ENCODE measurements around the gene TPK1. TPM values are rescaled to one million over a fixed set of nuclear protein-coding genes. Genes with fewer than 3 reads are reported as not detected.
A peak's percentile ranks its signal among the peaks of the same experiment; 100 is the strongest.

TPK1 gene
- 7.6 TPM for total RNA-seq
- long read RNA-seq, transcript TPK1-201 (9 exons, 2,439 nt): major isoform, 5 of 8 reads
- long read RNA-seq, partial matches to known transcripts: 0 of 8 reads
- long read RNA-seq, other reads (novel, unspliced or antisense): 2 of 8 reads

DNA sequence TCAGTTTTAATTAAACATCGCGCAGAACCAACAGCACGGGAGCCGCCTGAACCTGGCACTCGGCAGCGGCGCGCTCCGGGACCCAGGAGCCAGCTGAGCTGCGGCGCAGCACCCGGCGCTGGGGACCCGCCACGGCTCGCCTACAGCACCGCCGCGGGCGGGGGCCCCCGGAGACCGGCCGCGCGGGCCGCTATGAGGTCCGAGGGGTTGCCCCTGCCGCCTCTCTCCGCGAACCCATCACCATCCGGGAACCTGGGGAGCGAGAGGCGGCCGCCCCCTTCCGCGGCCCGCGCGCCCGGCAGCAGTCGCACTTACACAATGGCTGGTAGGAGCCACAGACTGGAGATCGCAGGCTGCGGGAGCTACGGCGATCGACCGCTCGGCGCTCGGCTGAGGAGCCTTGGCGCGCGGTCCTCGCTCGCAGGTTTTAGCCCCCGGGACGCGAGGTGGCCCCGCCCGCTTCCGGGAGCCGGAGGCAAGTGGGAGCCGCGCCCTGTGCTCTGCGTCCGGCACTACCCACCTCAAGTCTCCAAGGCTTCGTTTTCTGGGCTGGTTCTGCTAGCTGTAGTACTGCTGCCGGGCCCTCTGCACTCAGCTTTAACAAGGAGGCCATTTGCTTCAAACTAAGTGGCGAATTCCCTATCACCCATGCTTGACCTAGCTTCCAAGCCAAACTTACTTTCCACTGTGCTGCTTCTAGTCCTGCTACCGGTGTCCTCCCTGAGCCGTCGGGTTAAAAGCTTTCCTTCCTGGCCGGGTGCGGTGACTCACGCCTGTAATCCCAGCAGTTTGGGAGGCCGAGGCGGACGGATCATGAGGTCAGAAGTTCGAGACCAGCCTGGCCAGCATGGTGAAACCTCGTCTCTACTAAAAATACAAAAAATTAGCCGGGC lies at the start of gene TPK1:
Gene TPK1, minus strand, starts transcription at position 402 of the 893 bp plus-strand sequence. CDS start 451 bp downstream, outside the sequence.
- H3K36me3 ChIP-seq: no peaks in the 10 kb centered on the region
- intact Hi-C loops (cut with DNase I): no loop called here
- DNase-seq (peak; percentile 97), ATAC-seq (peak; percentile 99)
- peak within 1 kb of the TSS; percentile 81 for H3K4me3 ChIP-seq
- TF ChIP-seq, protein P1, sequence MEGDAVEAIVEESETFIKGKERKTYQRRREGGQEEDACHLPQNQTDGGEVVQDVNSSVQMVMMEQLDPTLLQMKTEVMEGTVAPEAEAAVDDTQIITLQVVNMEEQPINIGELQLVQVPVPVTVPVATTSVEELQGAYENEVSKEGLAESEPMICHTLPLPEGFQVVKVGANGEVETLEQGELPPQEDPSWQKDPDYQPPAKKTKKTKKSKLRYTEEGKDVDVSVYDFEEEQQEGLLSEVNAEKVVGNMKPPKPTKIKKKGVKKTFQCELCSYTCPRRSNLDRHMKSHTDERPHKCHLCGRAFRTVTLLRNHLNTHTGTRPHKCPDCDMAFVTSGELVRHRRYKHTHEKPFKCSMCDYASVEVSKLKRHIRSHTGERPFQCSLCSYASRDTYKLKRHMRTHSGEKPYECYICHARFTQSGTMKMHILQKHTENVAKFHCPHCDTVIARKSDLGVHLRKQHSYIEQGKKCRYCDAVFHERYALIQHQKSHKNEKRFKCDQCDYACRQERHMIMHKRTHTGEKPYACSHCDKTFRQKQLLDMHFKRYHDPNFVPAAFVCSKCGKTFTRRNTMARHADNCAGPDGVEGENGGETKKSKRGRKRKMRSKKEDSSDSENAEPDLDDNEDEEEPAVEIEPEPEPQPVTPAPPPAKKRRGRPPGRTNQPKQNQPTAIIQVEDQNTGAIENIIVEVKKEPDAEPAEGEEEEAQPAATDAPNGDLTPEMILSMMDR (IDR thresholded peaks at IDR 0.05): no peak
- H3K27me3 ChIP-seq: no peaks in the 10 kb centered on the region
- no peaks in the 10 kb centered on the region for H3K9me3 ChIP-seq
- H3K4me1 ChIP-seq: peaks cover 13% of the 10 kb centered on the region
- H3K27ac ChIP-seq: peak within 1 kb of the TSS; percentile 97

DNA sequence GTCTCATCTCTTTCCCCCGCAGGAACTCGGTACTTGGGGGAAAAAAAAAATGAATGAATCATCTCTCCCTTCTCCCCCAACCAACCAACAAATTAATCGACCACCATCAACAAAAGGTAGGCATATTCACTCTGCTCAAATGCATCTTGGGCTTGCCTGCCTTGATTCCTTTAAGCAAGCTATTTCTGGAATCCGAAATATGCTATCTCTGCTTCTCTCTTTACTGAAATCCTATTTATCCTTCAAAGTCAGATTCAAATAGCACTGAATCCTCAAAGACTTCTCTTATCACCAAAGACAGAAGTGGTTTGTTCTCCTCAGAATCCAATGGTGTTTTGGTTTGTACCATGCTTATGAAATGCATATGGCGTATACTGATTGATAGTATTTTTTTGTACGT lies 49.6 kb upstream of the TPK1 start:
- no peak for ATAC-seq
- H3K4me3 ChIP-seq: no peak overlapping the region
- intact Hi-C loops (cut with DNase I): no loop called here
- TF ChIP-seq, protein P1 (IDR thresholded peaks at IDR 0.05): no peak
- no peaks in the 10 kb centered on the region for H3K9me3 ChIP-seq
- no peaks in the 10 kb centered on the region for H3K36me3 ChIP-seq
- no peak for DNase-seq
- no peaks in the 10 kb centered on the region for H3K27me3 ChIP-seq
- no peaks in the 10 kb centered on the region for H3K4me1 ChIP-seq
- H3K27ac ChIP-seq: no peak overlapping the region

DNA sequence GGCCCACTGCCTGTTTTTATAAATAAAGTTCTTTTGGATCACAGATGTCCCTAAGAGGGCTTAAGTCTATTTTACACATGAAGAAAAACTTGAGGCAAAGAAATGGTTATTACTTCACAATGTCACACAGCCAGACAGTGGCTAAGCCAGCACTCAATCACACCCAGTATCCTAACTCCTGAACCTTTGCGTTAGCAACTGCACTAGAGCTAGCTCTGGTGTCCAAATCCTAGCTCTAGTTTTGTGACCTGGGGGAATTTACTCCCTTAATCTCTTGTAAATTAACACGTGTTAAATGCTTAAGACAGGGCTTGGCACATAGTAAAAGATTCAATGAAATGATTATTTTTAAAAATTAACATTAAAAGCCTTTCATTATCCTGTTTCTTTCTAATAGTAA lies 49.0 kb upstream of the TPK1 start:
- ATAC-seq: no peak
- Histone ChIP-seq H3K4me1 (no peaks in the 10 kb centered on the region), H3K27ac (no peak overlapping the region), H3K9me3 (no peaks in the 10 kb centered on the region), H3K27me3 (no peaks in the 10 kb centered on the region), H3K4me3 (no peak overlapping the region), H3K36me3 (no peaks in the 10 kb centered on the region)
- TF ChIP-seq, protein P1 (IDR thresholded peaks at IDR 0.05): no peak
- intact Hi-C loops (cut with DNase I): no loop called here
- no peak for DNase-seq

DNA sequence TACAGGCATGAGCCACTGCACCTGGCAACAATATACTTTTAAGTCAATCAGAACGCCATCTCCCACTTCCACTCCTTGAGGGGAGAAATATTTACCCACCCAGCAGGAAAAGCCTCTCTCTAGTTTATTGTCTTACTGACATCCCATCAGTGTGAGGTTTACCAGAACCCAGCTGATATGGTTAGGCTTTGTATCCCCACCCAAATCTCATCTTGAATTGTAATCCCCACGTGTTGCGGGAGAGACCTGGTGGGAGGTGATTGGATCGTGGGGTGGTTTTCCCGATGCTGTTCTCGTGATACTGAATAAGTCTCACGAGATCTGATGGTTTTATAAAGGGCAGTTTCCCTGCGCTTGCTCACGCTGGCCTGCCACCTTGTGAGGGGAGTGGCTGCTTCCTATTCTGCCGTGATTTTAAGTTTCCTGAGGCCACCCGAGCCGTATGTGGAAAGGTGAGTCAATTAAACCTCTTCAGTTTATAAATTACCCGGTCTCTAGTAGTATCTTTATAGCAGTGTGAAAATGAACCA lies 37.5 kb upstream of the TPK1 start:
- no peak for ATAC-seq
- Histone ChIP-seq H3K4me1 (no peaks in the 10 kb centered on the region), H3K4me3 (no peak overlapping the region), H3K27ac (no peak overlapping the region), H3K9me3 (no peaks in the 10 kb centered on the region), H3K36me3 (no peaks in the 10 kb centered on the region), H3K27me3 (no peaks in the 10 kb centered on the region)
- DNase-seq: no peak
- intact Hi-C loops (cut with DNase I): no loop called here
- TF ChIP-seq, protein P1 (IDR thresholded peaks at IDR 0.05): no peak

DNA sequence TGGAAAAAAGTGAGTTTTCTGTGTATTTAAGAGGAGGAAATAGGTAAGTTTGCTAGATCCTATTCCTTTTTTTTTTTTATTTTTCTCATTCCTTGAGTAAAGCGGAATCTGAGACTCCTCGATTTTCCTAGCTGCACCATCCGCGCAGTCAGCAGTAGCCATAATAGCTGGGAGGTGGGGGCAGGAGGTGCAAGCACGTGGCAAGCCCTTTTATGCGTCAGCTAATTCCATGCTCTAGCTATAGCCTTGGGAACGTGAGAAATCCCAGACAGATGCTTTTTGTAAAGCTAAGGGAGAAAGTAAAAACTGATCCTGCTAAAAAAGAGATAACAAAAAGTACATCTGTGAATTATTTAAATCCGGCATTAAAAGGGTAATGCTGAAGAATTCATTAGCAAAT lies 33.2 kb upstream of the TPK1 start:
- Histone ChIP-seq H3K27me3 (no peaks in the 10 kb centered on the region), H3K27ac (no peak overlapping the region), H3K4me1 (no peaks in the 10 kb centered on the region), H3K36me3 (no peaks in the 10 kb centered on the region), H3K9me3 (no peaks in the 10 kb centered on the region), H3K4me3 (no peak overlapping the region)
- intact Hi-C loops (cut with DNase I): no loop called here
- ATAC-seq (no peak), DNase-seq (no peak)
- TF ChIP-seq, protein P1 (IDR thresholded peaks at IDR 0.05): no peak

Data from upper lobe of right lung (tissue), 1 donor.